ENCODE measurements around the gene DCTN3.

DNA sequence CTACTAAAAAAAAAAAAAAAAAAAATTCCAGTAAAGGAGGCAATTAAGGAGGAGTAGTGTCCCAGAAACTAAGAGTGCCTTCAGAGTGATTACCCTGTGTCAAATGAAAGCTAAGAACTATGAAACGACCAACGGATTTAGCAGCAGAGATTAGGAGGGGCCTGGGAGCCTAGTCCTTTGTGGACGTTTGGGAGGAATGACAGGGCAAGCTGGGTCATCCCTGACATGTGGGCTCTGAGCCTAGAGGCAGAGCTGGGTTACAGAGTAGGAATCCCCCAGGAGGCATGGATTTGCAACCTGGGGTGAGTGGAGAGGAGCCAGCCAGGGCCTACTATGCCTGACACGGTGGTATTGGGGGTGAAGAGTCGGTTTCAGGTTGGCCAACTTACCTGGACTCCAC, 12.9 kb upstream of the DCTN3 start:
- no peak for TF ChIP-seq POLR2A (IDR thresholded peaks at IDR 0.05)
- TF ChIP-seq, protein P1, sequence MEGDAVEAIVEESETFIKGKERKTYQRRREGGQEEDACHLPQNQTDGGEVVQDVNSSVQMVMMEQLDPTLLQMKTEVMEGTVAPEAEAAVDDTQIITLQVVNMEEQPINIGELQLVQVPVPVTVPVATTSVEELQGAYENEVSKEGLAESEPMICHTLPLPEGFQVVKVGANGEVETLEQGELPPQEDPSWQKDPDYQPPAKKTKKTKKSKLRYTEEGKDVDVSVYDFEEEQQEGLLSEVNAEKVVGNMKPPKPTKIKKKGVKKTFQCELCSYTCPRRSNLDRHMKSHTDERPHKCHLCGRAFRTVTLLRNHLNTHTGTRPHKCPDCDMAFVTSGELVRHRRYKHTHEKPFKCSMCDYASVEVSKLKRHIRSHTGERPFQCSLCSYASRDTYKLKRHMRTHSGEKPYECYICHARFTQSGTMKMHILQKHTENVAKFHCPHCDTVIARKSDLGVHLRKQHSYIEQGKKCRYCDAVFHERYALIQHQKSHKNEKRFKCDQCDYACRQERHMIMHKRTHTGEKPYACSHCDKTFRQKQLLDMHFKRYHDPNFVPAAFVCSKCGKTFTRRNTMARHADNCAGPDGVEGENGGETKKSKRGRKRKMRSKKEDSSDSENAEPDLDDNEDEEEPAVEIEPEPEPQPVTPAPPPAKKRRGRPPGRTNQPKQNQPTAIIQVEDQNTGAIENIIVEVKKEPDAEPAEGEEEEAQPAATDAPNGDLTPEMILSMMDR (IDR thresholded peaks at IDR 0.05), result no peak
- no peak for TF ChIP-seq POLR2AphosphoS5 (IDR thresholded peaks at IDR 0.05; ENCODE audit: insufficient read depth in 1 of 2, low read depth in 1 of 2)

Measured in vagina (tissue), 2 donors.